Tibial nerve (tissue), 4 donors: ENCODE results near the gene RTP4. TPM values are rescaled to one million over a fixed set of nuclear protein-coding genes. Genes with fewer than 3 reads are reported as not detected.

Experiments
- DNase-seq, 2 donors: peaks; one replicate each; pipeline ENCODE4 v3.0.0-alpha.2; 2019; ENCODE audit warnings: low spot score in 2 of 2
- H3K27ac ChIP-seq, 4 donors: fragments of 200-600 bp; sonication (generic) in 3 of 4; one replicate each; pipeline ENCODE4 v1.5.1; 2017 to 2019; ENCODE audit warnings: mild to moderate bottlenecking in 1 of 4
- H3K27me3 ChIP-seq, 2 donors: fragments of 200-600 bp; sonication (generic) in 1 of 2; one replicate each; pipeline versions ENCODE4 v1.5.1 to v1.6.0; 2017 to 2019
- H3K36me3 ChIP-seq, 3 donors: fragments of 200-600 bp; sonication (generic); one replicate each; pipeline ENCODE4 v1.5.1; 2018 to 2019
- H3K4me1 ChIP-seq, 4 donors: fragments of 200-600 bp; sonication (generic) in 3 of 4; one replicate each; pipeline ENCODE4 v1.5.1; 2017 to 2019
- H3K4me3 ChIP-seq, 4 donors: fragments of 200-600 bp; sonication (generic) in 3 of 4; one replicate each; pipeline ENCODE4 v1.5.1; 2017 to 2019; ENCODE audit warnings: mild to moderate bottlenecking in 1 of 4, moderate library complexity in 1 of 4
- H3K9me3 ChIP-seq, 4 donors: fragments of 200-600 bp; sonication (generic) in 3 of 4; one replicate each; pipeline ENCODE4 v1.5.1; 2017 to 2019
- EP300 ChIP-seq, 2 donors: sonication (generic); formaldehyde crosslinking; IDR thresholded peaks; one replicate each; pipeline ENCODE4 v1.6.1; 2017; ENCODE audit warnings: antibody characterized with exemption in 2 of 2, mild to moderate bottlenecking in 1 of 2
- POLR2A ChIP-seq, 2 donors: fragments of 450-650 bp; IDR thresholded peaks; one replicate each; pipeline ENCODE4 v1.6.1; 2017; ENCODE audit warnings: antibody characterized with exemption in 2 of 2, mild to moderate bottlenecking in 2 of 2, moderate library complexity in 2 of 2
- WGBS, 2 donors: methylation state at CpG; one replicate each; pipeline ENCODE4 v1.1.5; 2018; 5-methylcytosine and 5-hydroxymethylcytosine counted together
- total RNA-seq, 4 donors: library from RNA; depleted of rRNA; stranded (reverse); fragments of >200 nt; gene quantifications; one replicate each; pipeline ENCODE4 v1.1.0, GENCODE V29; 2016
- TF ChIP-seq, protein P1 (sequence below), 5 experiments: fragments of 200-600 bp in 3 of 5; fragments of 450-650 bp in 2 of 5; sonication (generic) in 3 of 5; IDR thresholded peaks; one replicate each; pipeline ENCODE4 v1.5.1; 2016 to 2019; ENCODE audit warnings: antibody characterized with exemption in 5 of 5, mild to moderate bottlenecking in 3 of 5, moderate library complexity in 2 of 5

Gene RTP4
- total RNA-seq, 4 donors from 2014 or later = 0.60 to 3.7 (median 1.8) TPM

DNA sequence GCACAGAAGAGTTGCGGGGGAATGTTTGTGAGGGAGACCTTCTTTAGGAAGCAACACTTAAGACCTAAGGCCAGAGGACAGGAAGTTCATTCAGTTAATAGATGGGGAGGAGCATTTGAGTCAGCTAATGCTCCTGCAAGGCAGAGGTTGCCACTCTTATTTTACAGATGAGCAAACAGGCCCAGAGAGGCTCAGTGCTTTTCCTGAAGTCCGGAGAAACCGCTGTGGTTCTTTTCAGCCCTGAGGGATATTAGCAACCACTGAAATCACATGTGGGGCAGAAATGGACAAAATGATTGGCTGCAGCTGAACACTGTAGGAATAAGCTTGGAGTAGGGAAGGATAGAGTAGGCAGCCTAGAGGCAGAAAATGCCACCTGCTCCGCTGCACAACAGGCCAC, 33.3 kb upstream of the RTP4 start:
- no peaks in the 10 kb centered on the region for H3K9me3 ChIP-seq
- 89 to 93% methylated on average over 4 of the region's 4 CpGs for WGBS, 2 donors
- DNase-seq = no peak
- no peak for TF ChIP-seq POLR2A (IDR thresholded peaks at IDR 0.05)
- no peak for TF ChIP-seq EP300 (IDR thresholded peaks at IDR 0.05)
- TF ChIP-seq, protein P1, sequence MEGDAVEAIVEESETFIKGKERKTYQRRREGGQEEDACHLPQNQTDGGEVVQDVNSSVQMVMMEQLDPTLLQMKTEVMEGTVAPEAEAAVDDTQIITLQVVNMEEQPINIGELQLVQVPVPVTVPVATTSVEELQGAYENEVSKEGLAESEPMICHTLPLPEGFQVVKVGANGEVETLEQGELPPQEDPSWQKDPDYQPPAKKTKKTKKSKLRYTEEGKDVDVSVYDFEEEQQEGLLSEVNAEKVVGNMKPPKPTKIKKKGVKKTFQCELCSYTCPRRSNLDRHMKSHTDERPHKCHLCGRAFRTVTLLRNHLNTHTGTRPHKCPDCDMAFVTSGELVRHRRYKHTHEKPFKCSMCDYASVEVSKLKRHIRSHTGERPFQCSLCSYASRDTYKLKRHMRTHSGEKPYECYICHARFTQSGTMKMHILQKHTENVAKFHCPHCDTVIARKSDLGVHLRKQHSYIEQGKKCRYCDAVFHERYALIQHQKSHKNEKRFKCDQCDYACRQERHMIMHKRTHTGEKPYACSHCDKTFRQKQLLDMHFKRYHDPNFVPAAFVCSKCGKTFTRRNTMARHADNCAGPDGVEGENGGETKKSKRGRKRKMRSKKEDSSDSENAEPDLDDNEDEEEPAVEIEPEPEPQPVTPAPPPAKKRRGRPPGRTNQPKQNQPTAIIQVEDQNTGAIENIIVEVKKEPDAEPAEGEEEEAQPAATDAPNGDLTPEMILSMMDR (IDR thresholded peaks at IDR 0.05) = no peak
- H3K27me3 ChIP-seq = no peaks in the 10 kb centered on the region
- no peaks in the 10 kb centered on the region for H3K4me1 ChIP-seq
- H3K4me3 ChIP-seq = no peak overlapping the region
- no peaks in the 10 kb centered on the region for H3K36me3 ChIP-seq
- no peak overlapping the region for H3K27ac ChIP-seq

DNA sequence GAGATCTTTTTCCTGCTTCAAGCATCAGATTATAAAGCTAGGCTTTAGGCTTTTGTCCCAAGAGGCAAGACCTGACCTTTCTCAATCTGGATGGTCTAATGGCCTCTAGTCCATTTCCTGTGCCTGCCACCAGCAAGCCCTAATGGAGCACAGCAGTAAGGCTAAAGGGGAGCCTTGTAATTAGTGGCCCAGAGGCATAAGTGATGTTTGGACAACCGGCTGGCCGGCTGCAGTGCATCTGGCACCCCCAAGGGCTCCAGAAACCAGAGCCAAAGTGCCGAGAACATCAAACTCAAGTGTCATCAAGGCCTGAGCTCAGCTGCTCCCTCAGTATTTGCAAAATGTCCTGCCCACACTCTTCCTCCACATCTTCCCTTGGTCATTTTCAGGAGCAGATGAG, 31.9 kb upstream of the RTP4 start:
- WGBS, 2 donors = 61 to 67% methylated on average over 3 of the region's 3 CpGs
- TF ChIP-seq POLR2A (IDR thresholded peaks at IDR 0.05) = no peak
- TF ChIP-seq EP300 (IDR thresholded peaks at IDR 0.05) = no peak
- TF ChIP-seq, protein P1 (IDR thresholded peaks at IDR 0.05) = no peak
- no peaks in the 10 kb centered on the region for H3K36me3 ChIP-seq
- no peak overlapping the region for H3K4me3 ChIP-seq
- no peak overlapping the region for H3K27ac ChIP-seq
- H3K4me1 ChIP-seq = no peaks in the 10 kb centered on the region
- no peaks in the 10 kb centered on the region for H3K27me3 ChIP-seq
- no peak for DNase-seq
- H3K9me3 ChIP-seq = no peaks in the 10 kb centered on the region

DNA sequence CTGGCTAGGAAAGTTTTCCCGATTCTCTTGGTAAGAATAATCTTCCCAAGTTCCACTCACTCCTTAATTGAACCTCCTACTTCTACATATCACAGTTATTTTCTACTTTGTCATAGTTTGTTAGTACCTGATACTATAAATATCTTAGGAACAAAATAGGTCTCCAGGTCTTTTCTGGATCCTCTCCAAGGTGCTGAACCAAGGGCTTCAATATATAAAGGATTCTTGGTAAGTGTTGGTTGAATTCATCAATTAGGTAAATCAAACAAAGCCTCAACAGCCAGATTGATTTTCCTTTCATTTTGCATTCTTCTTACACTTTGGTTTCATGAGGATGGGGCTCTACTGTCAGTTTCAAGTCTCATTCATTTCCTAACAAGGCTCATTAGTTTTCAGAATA, 27.6 kb upstream of the RTP4 start:
- Histone ChIP-seq H3K36me3 (no peaks in the 10 kb centered on the region), H3K9me3 (no peaks in the 10 kb centered on the region), H3K27ac (no peak overlapping the region), H3K4me1 (no peaks in the 10 kb centered on the region), H3K27me3 (no peaks in the 10 kb centered on the region), H3K4me3 (no peak overlapping the region)
- no peak for DNase-seq
- TF ChIP-seq, protein P1 (IDR thresholded peaks at IDR 0.05) = no peak
- 94 to 100% methylated on average over 1 of the region's 1 CpG for WGBS, 2 donors

DNA sequence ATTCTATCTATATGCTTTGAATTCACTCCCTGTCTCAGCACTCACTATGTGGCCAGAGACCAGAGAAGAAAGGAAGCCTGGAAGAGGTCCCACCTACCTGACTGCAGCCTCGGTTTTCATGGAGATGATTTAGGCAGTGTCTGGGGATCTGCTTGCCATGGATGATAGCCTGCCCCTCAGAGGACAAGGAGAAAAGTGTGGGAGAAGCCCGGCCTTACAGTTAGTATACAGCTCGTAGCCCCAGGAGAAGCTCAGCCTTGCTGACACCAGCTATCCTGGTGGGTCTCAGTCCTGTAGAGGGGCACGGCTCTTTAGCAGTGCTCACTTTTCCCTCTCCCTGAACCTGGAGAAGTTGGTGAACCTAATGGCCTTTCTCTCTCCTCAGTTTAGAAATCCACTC, 25.9 kb upstream of the RTP4 start:
- no peak for DNase-seq
- WGBS, 2 donors = 64 to 78% methylated on average over 4 of the region's 4 CpGs
- Histone ChIP-seq H3K27me3 (no peaks in the 10 kb centered on the region), H3K4me3 (no peak overlapping the region), H3K36me3 (no peaks in the 10 kb centered on the region), H3K27ac (no peak overlapping the region), H3K9me3 (no peaks in the 10 kb centered on the region), H3K4me1 (no peaks in the 10 kb centered on the region)
- TF ChIP-seq POLR2A (IDR thresholded peaks at IDR 0.05) = no peak
- TF ChIP-seq, protein P1 (IDR thresholded peaks at IDR 0.05) = no peak
- TF ChIP-seq EP300 (IDR thresholded peaks at IDR 0.05) = no peak

DNA sequence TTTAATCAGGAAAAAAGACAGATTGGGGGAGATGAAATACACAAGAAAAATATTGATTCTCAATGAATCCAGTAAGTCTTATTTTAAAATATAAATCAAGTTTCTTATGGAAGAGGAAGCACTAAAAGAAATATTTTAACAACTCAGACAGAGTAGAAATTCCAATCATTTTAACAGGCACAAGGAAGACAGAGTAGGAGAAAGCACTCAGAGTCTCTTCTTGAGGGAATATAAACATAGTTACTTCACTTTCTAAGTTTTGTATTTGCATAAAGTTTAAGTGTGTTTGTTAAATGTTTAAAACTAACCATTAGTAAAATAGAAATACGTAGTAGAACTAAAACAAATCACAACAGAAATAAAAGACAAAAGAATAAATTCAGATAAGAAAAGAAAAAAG, 24.5 kb upstream of the RTP4 start:
- WGBS, 2 donors = 52 to 58% methylated on average over 1 of the region's 1 CpG
- H3K27me3 ChIP-seq = no peaks in the 10 kb centered on the region
- no peak for DNase-seq
- H3K27ac ChIP-seq = no peak overlapping the region
- no peak overlapping the region for H3K4me3 ChIP-seq
- H3K36me3 ChIP-seq = no peaks in the 10 kb centered on the region
- TF ChIP-seq EP300 (IDR thresholded peaks at IDR 0.05) (no peak), POLR2A (IDR thresholded peaks at IDR 0.05) (no peak)
- TF ChIP-seq, protein P1 (IDR thresholded peaks at IDR 0.05) = no peak
- H3K4me1 ChIP-seq = no peaks in the 10 kb centered on the region
- H3K9me3 ChIP-seq = no peaks in the 10 kb centered on the region
